Lower lobe of right lung (tissue), 2 donors: ENCODE data around the gene TMEM94. TPM values are rescaled to one million over a fixed set of nuclear protein-coding genes. Genes with fewer than 3 reads are reported as not detected.

ENCODE experiments used
- ATAC-seq, 2 donors: fragments of 200-7000 bp; cut with Tn5 transposase; one replicate each; pipeline ENCODE4 v1.9.1; 2020 to 2022; ENCODE audit warnings: mild to moderate bottlenecking in 2 of 2, moderate library complexity in 2 of 2
- DNase-seq: peaks from one replicate; pipeline ENCODE4 v3.0.0-alpha.2; 2020
- H3K27ac ChIP-seq: fragments of 200-600 bp; one replicate; pipeline ENCODE4 v1.8.0; 2022
- H3K27me3 ChIP-seq: fragments of 200-600 bp; one replicate; pipeline ENCODE4 v1.8.0; 2022; ENCODE audit warnings: low read depth
- H3K36me3 ChIP-seq: fragments of 200-600 bp; one replicate; pipeline ENCODE4 v1.8.0; 2022; ENCODE audit warnings: mild to moderate bottlenecking
- H3K4me1 ChIP-seq: fragments of 200-600 bp; one replicate; pipeline ENCODE4 v1.8.0; 2022
- H3K4me3 ChIP-seq: fragments of 200-600 bp; one replicate; pipeline ENCODE4 v1.8.0; 2022; ENCODE audit warnings: mild to moderate bottlenecking
- H3K9me3 ChIP-seq: fragments of 200-600 bp; one replicate; pipeline ENCODE4 v1.8.0; 2022
- CTCF ChIP-seq: fragments of 200-600 bp; IDR thresholded peaks from one replicate; pipeline ENCODE4 v1.8.0; 2022; ENCODE audit warnings: antibody characterized with exemption, mild to moderate bottlenecking
- intact Hi-C: fragments of 100-400 bp; cut with DNase I; formaldehyde crosslinking; loops from one replicate; pipeline ENCODE4 v1.11.0; 2022
- total RNA-seq: library from RNA; stranded (reverse); fragmentation: NEBNext Ultra II Directional; extraction: Animal tissue kit (Norgen Biotek cat#: 25700); gene quantifications from one replicate; pipeline ENCODE4 v1.2.1, GENCODE V29; 2021
- donor health status: DM: no; HTN: yes; CAD: no; lungs with severe emphysema.

Gene TMEM94
- total RNA-seq, 1 donor from 2014 or later, result 89.5 TPM

GRCh38 chr17:75511610-75512575 is 55.5 kb downstream of the TMEM94 start:
- peak in 1 of 2 donors; percentile 4 for ATAC-seq
- intact Hi-C loops, result no loop called here
- H3K36me3 ChIP-seq, result peaks cover 26% of the 10 kb centered on the region
- no peaks in the 10 kb centered on the region for H3K9me3 ChIP-seq
- H3K4me1 ChIP-seq, result peaks cover 60% of the 10 kb centered on the region
- H3K27me3 ChIP-seq, result no peaks in the 10 kb centered on the region
- H3K27ac ChIP-seq, result peak overlapping the region; percentile 86
- peak overlapping the region; percentile 68 for H3K4me3 ChIP-seq
- no peak for TF ChIP-seq CTCF
- peak; percentile 85 for DNase-seq

- no peak for TF ChIP-seq CTCF
- Histone ChIP-seq H3K36me3 (peaks cover 14% of the 10 kb centered on the region), H3K27ac (peak overlapping the region; percentile 86), H3K4me3 (peak overlapping the region; percentile 68), H3K9me3 (no peaks in the 10 kb centered on the region), H3K4me1 (peaks cover 69% of the 10 kb centered on the region), H3K27me3 (no peaks in the 10 kb centered on the region)
- ATAC-seq (no peak), DNase-seq (no peak)
- intact Hi-C loops, result no loop called here
Measured at GRCh38 chr17:75512926-75513640, 56.6 kb downstream of the TMEM94 start.

GRCh38 chr17:75513641-75514000 is 57.2 kb downstream of the TMEM94 start:
- Histone ChIP-seq H3K4me1 (peaks cover 65% of the 10 kb centered on the region), H3K4me3 (peak overlapping the region; percentile 68), H3K27me3 (no peaks in the 10 kb centered on the region), H3K27ac (peak overlapping the region; percentile 86), H3K36me3 (peaks cover 13% of the 10 kb centered on the region), H3K9me3 (no peaks in the 10 kb centered on the region)
- no peak for TF ChIP-seq CTCF
- DNase-seq (peak; percentile 43), ATAC-seq (no peak)
- intact Hi-C loops, result no loop called here

- H3K4me1 ChIP-seq, result peaks cover 59% of the 10 kb centered on the region
- H3K27ac ChIP-seq, result peak overlapping the region; percentile 86
- intact Hi-C loops, result no loop called here
- ATAC-seq (no peak), DNase-seq (peak; percentile 57)
- no peaks in the 10 kb centered on the region for H3K9me3 ChIP-seq
- H3K36me3 ChIP-seq, result peaks cover 14% of the 10 kb centered on the region
- TF ChIP-seq CTCF, result no peak
- H3K4me3 ChIP-seq, result peak overlapping the region; percentile 68
- no peaks in the 10 kb centered on the region for H3K27me3 ChIP-seq
Measured at GRCh38 chr17:75514299-75514918, 58.0 kb downstream of the TMEM94 start.

GRCh38 chr17:75514919-75515495 is 58.6 kb downstream of the TMEM94 start:
- intact Hi-C loops, result no loop called here
- ATAC-seq (peak; percentile 0 to 1), DNase-seq (peak; percentile 51)
- peaks cover 18% of the 10 kb centered on the region for H3K36me3 ChIP-seq
- H3K4me3 ChIP-seq, result peak overlapping the region; percentile 68
- peak overlapping the region; percentile 86 for H3K27ac ChIP-seq
- no peaks in the 10 kb centered on the region for H3K9me3 ChIP-seq
- TF ChIP-seq CTCF, result no peak
- H3K27me3 ChIP-seq, result no peaks in the 10 kb centered on the region
- H3K4me1 ChIP-seq, result peaks cover 59% of the 10 kb centered on the region
